Loucy (cell line): ENCODE results near the gene P2RY1.

Source experiments
- CTCF ChIP-seq: fragments of 200-600 bp; sonication (generic); conservative IDR thresholded peaks from 2 replicates; pipeline ENCODE4 v1.5.1; 2014; ENCODE audit warnings: mild to moderate bottlenecking, antibody characterized with exemption, low read length
- EZH2phosphoT487 ChIP-seq: fragments of 200-600 bp; IDR thresholded peaks from 2 replicates; pipeline ENCODE4 v1.6.1; 2018; ENCODE audit warnings: antibody characterized with exemption, mild to moderate bottlenecking, moderate library complexity, borderline replicate concordance

- TF ChIP-seq CTCF = no peak
- no peak for TF ChIP-seq EZH2phosphoT487
These were observed 30.8 kb downstream of the P2RY1 start for GRCh38 chr3:152865668-152866245.
